Heart left ventricle (tissue), 13 donors: ENCODE results near the gene KRT222.

Source experiments
- CTCF ChIP-seq, 12 donors: fragments of 200-600 bp; sonication (generic) in 4 of 12; IDR thresholded peaks; one replicate each; pipeline versions ENCODE4 v1.5.0 to v1.8.0; 2018 to 2022; ENCODE audit warnings: antibody characterized with exemption in 12 of 12, mild to moderate bottlenecking in 5 of 12
- POLR2A ChIP-seq, 2 donors: fragments of 450-650 bp; IDR thresholded peaks; one replicate each; pipeline ENCODE4 v1.6.1; 2017; ENCODE audit warnings: antibody characterized with exemption in 2 of 2, mild to moderate bottlenecking in 2 of 2, moderate library complexity in 2 of 2
- donor health status: ischemic (EF 13 %, LVEDD 7.1; RV severe dilation, severe dysfunction).
- donor health status: DM: no; HTN: yes; CAD: no.
- donor health status: DM: no; HTN: no; CAD: no.
- donor health status: ischemic (EF 25% LVEDD 6.9; RV normal size, moderate dysfunction).
- donor health status: ischemic (EF 25% LVEDD 5.7; RV mildly dilated, moderate dysfunction).
- donor health status: ischemic (EF 35%, LVEDD 5.7; RV mildly dilated, moderate dysfunction).
- donor health status: nonischemic (EF 11% LVEDD 7.7; RV severe dilation, severe dysfunction).
- donor health status: DM: yes; HTN: yes; CAD: no.
- donor health status: PGD.
- donor health status: ischemic (EF 29% LVEDD 5.4; RV normal size, mild dysfunction).
- donor health status: nonischemic (EF 23%, LVEDD 6.1; RV moderate dilation, normal function).

- TF ChIP-seq CTCF (IDR thresholded peaks at IDR 0.05) (no peak), POLR2A (IDR thresholded peaks at IDR 0.05) (no peak)
These were observed 21.2 kb upstream of the KRT222 start for GRCh38 chr17:40686192-40686591.
